H9 (cell line): ENCODE measurements around the gene AP4S1. TPM values are rescaled to one million over a fixed set of nuclear protein-coding genes. Genes with fewer than 3 reads are reported as not detected.
A peak's percentile ranks its signal among the peaks of the same experiment; 100 is the strongest.

Experiments
- DNase-seq: peaks from one replicate; pipeline ENCODE4 v3.0.0-alpha.2; 2017
- H2AFZ ChIP-seq: one replicate; pipeline ENCODE4 v1.6.1; 2013; ENCODE audit warnings: mild to moderate bottlenecking, low read length, control low read depth, moderate library complexity
- H2AK5ac ChIP-seq: 2 replicates; pipeline ENCODE4 v1.6.1; 2013; ENCODE audit warnings: low read length, control low read depth, mixed read lengths; ENCODE audit not compliant: insufficient read length
- H2BK120ac ChIP-seq: one replicate; pipeline ENCODE4 v1.6.1; 2013; ENCODE audit warnings: low read depth, mild to moderate bottlenecking, low read length, control low read depth, inconsistent platforms; ENCODE audit not compliant: poor library complexity, severe bottlenecking
- H2BK12ac ChIP-seq: 2 replicates; pipeline ENCODE4 v1.6.1; 2013; ENCODE audit warnings: low read length, control low read depth, mixed read lengths, low read depth; ENCODE audit not compliant: insufficient read length
- H2BK15ac ChIP-seq: 2 replicates; pipeline ENCODE4 v1.6.1; 2013; ENCODE audit warnings: low read depth, low read length, control low read depth
- H2BK20ac ChIP-seq: one replicate; pipeline ENCODE4 v1.6.1; 2013; ENCODE audit warnings: low read depth, mild to moderate bottlenecking, low read length, control low read depth, inconsistent platforms; ENCODE audit not compliant: poor library complexity, severe bottlenecking
- H2BK5ac ChIP-seq: 2 replicates; pipeline ENCODE4 v1.6.1; 2013; ENCODE audit warnings: low read length, control low read depth, mixed read lengths; ENCODE audit not compliant: insufficient read length
- H3K14ac ChIP-seq: 2 replicates; pipeline ENCODE4 v1.6.1; 2013; ENCODE audit warnings: low read length, control low read depth; ENCODE audit not compliant: insufficient read depth
- H3K18ac ChIP-seq: 2 replicates; pipeline ENCODE4 v1.6.1; 2013; ENCODE audit warnings: low read depth, mild to moderate bottlenecking, mixed read lengths, low read length, control low read depth; ENCODE audit not compliant: insufficient read length
- H3K23ac ChIP-seq: 2 replicates; pipeline ENCODE4 v1.6.1; 2013; ENCODE audit warnings: low read length, control low read depth, mixed read lengths, low read depth; ENCODE audit not compliant: insufficient read length
- H3K23me2 ChIP-seq: 2 replicates; pipeline ENCODE4 v1.6.1; 2013; ENCODE audit warnings: low read depth, mild to moderate bottlenecking, mixed read lengths, low read length, control low read depth; ENCODE audit not compliant: insufficient read length, poor library complexity, severe bottlenecking
- H3K27ac ChIP-seq: 2 replicates; pipeline ENCODE4 v1.5.1; 2013; ENCODE audit warnings: low read length, control low read depth, mixed read lengths, low read depth; ENCODE audit not compliant: insufficient read length
- H3K27me3 ChIP-seq: 2 replicates; pipeline ENCODE4 v1.6.1; 2013; ENCODE audit warnings: low read length, control low read depth, inconsistent platforms; ENCODE audit not compliant: insufficient read depth
- H3K4ac ChIP-seq: 2 replicates; pipeline ENCODE4 v1.6.1; 2013; ENCODE audit warnings: low read depth, mild to moderate bottlenecking, control low read depth, inconsistent platforms, low read length, moderate library complexity
- H3K4me1 ChIP-seq: 2 replicates; pipeline ENCODE4 v1.6.1; 2013; ENCODE audit warnings: low read length, control low read depth, inconsistent platforms; ENCODE audit not compliant: insufficient read depth
- H3K4me2 ChIP-seq: 2 replicates; pipeline ENCODE4 v1.6.1; 2013; ENCODE audit warnings: low read length, control low read depth, mixed read lengths; ENCODE audit not compliant: insufficient read length, insufficient read depth
- H3K56ac ChIP-seq: 2 replicates; pipeline ENCODE4 v1.6.1; 2013; ENCODE audit warnings: low read depth, mild to moderate bottlenecking, mixed read lengths, low read length, control low read depth; ENCODE audit not compliant: insufficient read length
- H3K79me1 ChIP-seq: 2 replicates; pipeline ENCODE4 v1.6.1; 2013; ENCODE audit warnings: low read depth, mild to moderate bottlenecking, moderate library complexity, low read length, control low read depth, inconsistent platforms; ENCODE audit not compliant: insufficient read depth, poor library complexity, severe bottlenecking
- H3K79me2 ChIP-seq: 2 replicates; pipeline ENCODE4 v1.6.1; 2013; ENCODE audit warnings: low read length, control low read depth, inconsistent platforms; ENCODE audit not compliant: insufficient read depth
- H3K9ac ChIP-seq: 2 replicates; pipeline ENCODE4 v1.6.1; 2013; ENCODE audit warnings: low read length, control low read depth, mixed read lengths; ENCODE audit not compliant: insufficient read length; ENCODE audit errors: extremely low read depth
- H3K9me3 ChIP-seq: one replicate; pipeline ENCODE4 v1.6.1; 2013; ENCODE audit warnings: low read depth, low read length, inconsistent platforms; ENCODE audit not compliant: control insufficient read depth
- H3T11ph ChIP-seq: one replicate; pipeline ENCODE4 v1.6.1; 2013; ENCODE audit warnings: mild to moderate bottlenecking, low read length, control low read depth, inconsistent platforms
- H4K20me1 ChIP-seq: one replicate; pipeline ENCODE4 v1.6.1; 2013; ENCODE audit not compliant: control insufficient read depth, insufficient read length, insufficient read depth
- H4K5ac ChIP-seq: 2 replicates; pipeline ENCODE4 v1.6.1; 2013; ENCODE audit warnings: low read depth, mild to moderate bottlenecking, mixed read lengths, low read length, control low read depth; ENCODE audit not compliant: insufficient read length
- H4K8ac ChIP-seq: replicated peaks from 2 replicates; pipeline ENCODE4 v1.6.1; 2013; ENCODE audit warnings: low read length, control low read depth, mixed read lengths, low read depth; ENCODE audit not compliant: insufficient read length
- H4K91ac ChIP-seq: 2 replicates; pipeline ENCODE4 v1.6.1; 2013; ENCODE audit warnings: low read depth, mild to moderate bottlenecking, moderate library complexity, mixed read lengths, low read length, control low read depth; ENCODE audit not compliant: insufficient read length
- H3K27ac Mint-ChIP-seq, 3 experiments: 2 replicates in 2 of 3; 3 replicates in 1 of 3; pipeline ENCODE4 v1.8.0; 2020 to 2021; ENCODE audit warnings: mixed read lengths in 3 of 3, mild to moderate bottlenecking in 1 of 3, moderate library complexity in 1 of 3
- H3K27me3 Mint-ChIP-seq: 2 replicates; pipeline ENCODE4 v1.8.0; 2021; ENCODE audit warnings: low read depth, mild to moderate bottlenecking, moderate library complexity, mixed read lengths
- H3K36me3 Mint-ChIP-seq, 3 experiments: 2 replicates in 2 of 3; 3 replicates in 1 of 3; pipeline ENCODE4 v1.8.0; 2020 to 2021; ENCODE audit warnings: low read depth in 3 of 3, mixed read lengths in 3 of 3; ENCODE audit not compliant: insufficient read depth in 1 of 3
- H3K4me1 Mint-ChIP-seq, 2 experiments: 2 replicates each; pipeline ENCODE4 v1.8.0; 2020; ENCODE audit warnings: mixed read lengths in 2 of 2
- H3K4me3 Mint-ChIP-seq, 2 experiments: 2 replicates in 1 of 2; 3 replicates in 1 of 2; pipeline ENCODE4 v1.8.0; 2020 to 2021; ENCODE audit warnings: mild to moderate bottlenecking in 2 of 2, mixed read lengths in 2 of 2, moderate library complexity in 1 of 2
- H3K9me3 Mint-ChIP-seq, 2 experiments: 2 replicates in 1 of 2; 3 replicates in 1 of 2; pipeline ENCODE4 v1.8.0; 2020; ENCODE audit warnings: mild to moderate bottlenecking in 2 of 2, mixed read lengths in 2 of 2, moderate library complexity in 1 of 2
- WGBS: extraction: QIAGEN DNeasy Blood & Tissue Kit; methylation state at CpG from one replicate; pipeline ENCODE4 v1.1.7; 2013; ENCODE audit warnings: missing lambda C conversion rate, low lambda C conversion rate, mixed read lengths; ENCODE audit not compliant: insufficient read length; ENCODE audit errors: extremely low coverage; 5-methylcytosine and 5-hydroxymethylcytosine counted together
- total RNA-seq: library from RNA; stranded (reverse); gene quantifications from 2 replicates; pipeline ENCODE4 v1.2.1, GENCODE V29; 2021
- TF ChIP-seq, protein P1 (sequence below): fragments of 200-600 bp; sonication (generic); conservative IDR thresholded peaks from 3 replicates; pipeline ENCODE4 v1.8.0; 2021; ENCODE audit warnings: antibody characterized with exemption, mild to moderate bottlenecking

Gene AP4S1
- total RNA-seq, 1 experiment from 2014 or later = 13.7 TPM

DNA sequence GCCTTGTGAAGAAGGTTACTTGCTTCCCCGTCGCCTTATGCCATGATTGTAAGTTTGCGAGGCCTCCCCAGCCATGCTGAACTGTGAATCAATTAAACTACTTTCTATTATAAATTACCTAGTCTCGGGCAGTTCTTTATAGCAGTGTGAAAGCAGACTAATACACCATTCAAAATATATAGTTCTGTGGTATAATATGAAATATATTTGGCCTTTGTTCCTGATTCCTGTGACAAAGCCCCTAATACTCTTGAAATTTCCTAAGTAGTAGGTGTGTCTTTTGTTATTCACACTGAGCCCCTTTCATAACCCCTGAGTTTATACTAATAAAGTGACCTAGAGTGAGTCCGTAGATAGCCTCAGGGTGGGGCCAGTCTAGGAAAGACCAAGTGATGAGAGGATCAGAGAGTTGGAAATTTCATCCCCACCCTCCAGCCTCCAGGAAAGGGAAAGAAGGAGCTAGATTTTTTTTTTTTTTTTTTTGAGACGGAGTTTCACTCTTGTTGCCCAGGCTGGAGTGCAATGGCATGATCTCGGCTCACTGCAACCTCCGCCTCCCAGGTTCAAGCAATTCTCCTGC, 20.1 kb downstream of the AP4S1 start:
- Histone ChIP-seq H4K8ac (no peak overlapping the region), H3T11ph (no peak overlapping the region), H4K5ac (no peak overlapping the region), H4K91ac (no peak overlapping the region), H2AFZ (no peak overlapping the region), H3K9me3 (no peaks in the 10 kb centered on the region), H2AK5ac (no peak overlapping the region), H2BK12ac (no peak overlapping the region), H3K79me2 (no peaks in the 10 kb centered on the region; the same call in 1 of the 2 replicates), H2BK120ac (no peak overlapping the region), H2BK5ac (no peak overlapping the region), H3K27me3 (no peaks in the 10 kb centered on the region), H2BK15ac (no peak overlapping the region), H3K79me1 (no peaks in the 10 kb centered on the region), H3K23ac (peak overlapping the region; percentile 52), H3K18ac (no peak overlapping the region), H3K14ac (no peak overlapping the region), H3K9ac (no peak overlapping the region), H3K4me2 (no peak overlapping the region), H3K27ac (no peak overlapping the region), H3K56ac (no peak overlapping the region), H3K4ac (no peak overlapping the region), H3K4me1 (no peaks in the 10 kb centered on the region), H4K20me1 (no peaks in the 10 kb centered on the region), H3K23me2 (no peaks in the 10 kb centered on the region), H2BK20ac (no peak overlapping the region)
- TF ChIP-seq, protein P1, sequence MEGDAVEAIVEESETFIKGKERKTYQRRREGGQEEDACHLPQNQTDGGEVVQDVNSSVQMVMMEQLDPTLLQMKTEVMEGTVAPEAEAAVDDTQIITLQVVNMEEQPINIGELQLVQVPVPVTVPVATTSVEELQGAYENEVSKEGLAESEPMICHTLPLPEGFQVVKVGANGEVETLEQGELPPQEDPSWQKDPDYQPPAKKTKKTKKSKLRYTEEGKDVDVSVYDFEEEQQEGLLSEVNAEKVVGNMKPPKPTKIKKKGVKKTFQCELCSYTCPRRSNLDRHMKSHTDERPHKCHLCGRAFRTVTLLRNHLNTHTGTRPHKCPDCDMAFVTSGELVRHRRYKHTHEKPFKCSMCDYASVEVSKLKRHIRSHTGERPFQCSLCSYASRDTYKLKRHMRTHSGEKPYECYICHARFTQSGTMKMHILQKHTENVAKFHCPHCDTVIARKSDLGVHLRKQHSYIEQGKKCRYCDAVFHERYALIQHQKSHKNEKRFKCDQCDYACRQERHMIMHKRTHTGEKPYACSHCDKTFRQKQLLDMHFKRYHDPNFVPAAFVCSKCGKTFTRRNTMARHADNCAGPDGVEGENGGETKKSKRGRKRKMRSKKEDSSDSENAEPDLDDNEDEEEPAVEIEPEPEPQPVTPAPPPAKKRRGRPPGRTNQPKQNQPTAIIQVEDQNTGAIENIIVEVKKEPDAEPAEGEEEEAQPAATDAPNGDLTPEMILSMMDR = no peak
- Mint-ChIP-seq H3K36me3 (peaks cover 0 to 4% (median 0%) of the 10 kb centered on the region in 3 experiments; a peak in 1 of 7 replicates), H3K4me1 (peaks cover 7 to 18% of the 10 kb centered on the region in 2 experiments), H3K9me3 (no peaks in the 10 kb centered on the region), H3K27ac (0 out of 7 replicates have a peak overlapping the region, but pooled peaks of 1 of the 3 experiments have one; percentile 39), H3K27me3 (no peaks in the 10 kb centered on the region), H3K4me3 (no peak overlapping the region)
- no CpG with 5 or more reads among the region's 8 CpGs for WGBS
- no peak for DNase-seq
